ENCODE measurements around the gene ASPDH. TPM values are rescaled to one million over a fixed set of nuclear protein-coding genes. Genes with fewer than 3 reads are reported as not detected.

Gene ASPDH
- polyA plus RNA-seq, 1 donor (not counting 4 experiments of a cell fraction or from before 2014, with no cell fraction given) = not detected

DNA sequence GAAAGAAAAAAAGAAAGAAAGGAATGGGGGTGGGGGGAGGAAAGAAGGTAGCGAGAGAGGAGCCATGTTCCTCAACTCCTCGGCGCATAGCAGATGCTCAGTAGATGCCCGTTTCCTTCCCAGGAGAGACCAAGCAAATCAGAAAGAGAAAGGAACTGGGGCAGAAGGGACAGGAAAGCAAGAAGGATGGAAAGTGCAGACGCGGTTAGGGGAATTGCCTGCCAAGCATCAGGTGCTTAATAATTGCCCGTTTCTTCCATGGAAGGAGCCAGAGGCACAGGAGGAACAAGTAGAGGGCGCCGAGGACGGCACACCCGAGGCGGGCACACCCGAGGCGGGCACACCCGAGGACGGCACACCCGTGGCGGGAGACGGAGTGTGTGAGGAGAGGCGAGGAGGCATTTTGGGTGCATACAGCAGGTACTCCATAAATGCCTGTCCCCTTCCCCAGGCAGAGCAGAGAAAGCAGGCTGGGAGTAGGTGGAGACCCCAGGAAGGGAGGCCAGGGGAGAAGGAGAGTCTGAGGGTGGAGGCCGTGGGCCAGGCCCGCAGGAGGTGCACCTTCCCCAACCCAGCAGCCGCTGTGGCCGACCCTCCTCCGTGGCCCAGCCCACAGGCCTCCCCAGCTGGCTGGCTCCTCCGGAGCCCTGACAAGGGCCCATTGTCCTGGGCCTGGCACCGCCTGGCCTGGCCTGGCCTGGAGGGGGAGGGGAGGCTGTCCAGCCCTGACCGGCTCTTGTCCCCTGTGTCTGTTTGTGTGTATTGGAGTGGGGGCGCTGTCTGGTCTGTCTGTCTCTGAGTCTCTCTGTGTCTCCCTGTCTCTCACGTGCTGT is 17.3 kb downstream of the ASPDH start:
- Histone ChIP-seq H3K79me2 (ENCODE audit: control insufficient read depth, insufficient read depth, low read length) (no peaks in the 10 kb centered on the region), H3K27ac (ENCODE audit: control insufficient read depth, insufficient read depth, low read length) (no peak overlapping the region), H3K27me3 (ENCODE audit: control insufficient read depth, extremely low read depth, insufficient read depth, low read length) (peaks cover 24% of the 10 kb centered on the region), H3K9me3 (ENCODE audit: control insufficient read depth, low read depth, low read length) (no peaks in the 10 kb centered on the region), H3K9me1 (ENCODE audit: control insufficient read depth, extremely low read depth, insufficient read depth, low read length) (no peaks in the 10 kb centered on the region), H3K4me2 (ENCODE audit: control insufficient read depth, extremely low read depth, insufficient read depth, low read depth, low read length) (no peak overlapping the region), H2AFZ (ENCODE audit: control insufficient read depth, low read length) (no peak overlapping the region), H3K36me3 (ENCODE audit: control insufficient read depth in 2 of 2, extremely low read depth in 1 of 2, insufficient read depth in 2 of 2, low read length in 2 of 2) (no peaks in the 10 kb centered on the region), H3K9ac (ENCODE audit: control insufficient read depth, extremely low read depth, insufficient read depth, low read length) (no peak overlapping the region), H4K20me1 (ENCODE audit: control insufficient read depth, extremely low read depth, insufficient read depth, low read length) (no peaks in the 10 kb centered on the region), H3K4me1 (ENCODE audit: control insufficient read depth, extremely low read depth, insufficient read depth, low read length) (no peaks in the 10 kb centered on the region), H3K4me3 (ENCODE audit: control insufficient read depth in 2 of 3, extremely low read depth in 1 of 3, insufficient read depth in 2 of 3, low read depth in 1 of 3, low read length in 3 of 3) (no peak overlapping the region)
- DNase-seq (ENCODE audit: low read depth, low spot score) = no peak
- FAIRE-seq = no peak
- dilution Hi-C loops (cut with MboI; ENCODE audit: extremely low pct_ligation_motif_present, low sequenced_read_pairs) = no loop called here
- TF ChIP-seq EZH2 (IDR thresholded peaks at IDR 0.05; ENCODE audit: low read length) = no peak
- TF ChIP-seq, protein P1, sequence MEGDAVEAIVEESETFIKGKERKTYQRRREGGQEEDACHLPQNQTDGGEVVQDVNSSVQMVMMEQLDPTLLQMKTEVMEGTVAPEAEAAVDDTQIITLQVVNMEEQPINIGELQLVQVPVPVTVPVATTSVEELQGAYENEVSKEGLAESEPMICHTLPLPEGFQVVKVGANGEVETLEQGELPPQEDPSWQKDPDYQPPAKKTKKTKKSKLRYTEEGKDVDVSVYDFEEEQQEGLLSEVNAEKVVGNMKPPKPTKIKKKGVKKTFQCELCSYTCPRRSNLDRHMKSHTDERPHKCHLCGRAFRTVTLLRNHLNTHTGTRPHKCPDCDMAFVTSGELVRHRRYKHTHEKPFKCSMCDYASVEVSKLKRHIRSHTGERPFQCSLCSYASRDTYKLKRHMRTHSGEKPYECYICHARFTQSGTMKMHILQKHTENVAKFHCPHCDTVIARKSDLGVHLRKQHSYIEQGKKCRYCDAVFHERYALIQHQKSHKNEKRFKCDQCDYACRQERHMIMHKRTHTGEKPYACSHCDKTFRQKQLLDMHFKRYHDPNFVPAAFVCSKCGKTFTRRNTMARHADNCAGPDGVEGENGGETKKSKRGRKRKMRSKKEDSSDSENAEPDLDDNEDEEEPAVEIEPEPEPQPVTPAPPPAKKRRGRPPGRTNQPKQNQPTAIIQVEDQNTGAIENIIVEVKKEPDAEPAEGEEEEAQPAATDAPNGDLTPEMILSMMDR (optimal IDR thresholded peaks at IDR 0.05 in 1 of 3, IDR thresholded peaks at IDR 0.05 in 1 of 3, conservative IDR thresholded peaks at IDR 0.05 in 1 of 3; ENCODE audit: extremely low read depth in 1 of 3, insufficient read depth in 2 of 3, low read length in 3 of 3) = no peak

DNA sequence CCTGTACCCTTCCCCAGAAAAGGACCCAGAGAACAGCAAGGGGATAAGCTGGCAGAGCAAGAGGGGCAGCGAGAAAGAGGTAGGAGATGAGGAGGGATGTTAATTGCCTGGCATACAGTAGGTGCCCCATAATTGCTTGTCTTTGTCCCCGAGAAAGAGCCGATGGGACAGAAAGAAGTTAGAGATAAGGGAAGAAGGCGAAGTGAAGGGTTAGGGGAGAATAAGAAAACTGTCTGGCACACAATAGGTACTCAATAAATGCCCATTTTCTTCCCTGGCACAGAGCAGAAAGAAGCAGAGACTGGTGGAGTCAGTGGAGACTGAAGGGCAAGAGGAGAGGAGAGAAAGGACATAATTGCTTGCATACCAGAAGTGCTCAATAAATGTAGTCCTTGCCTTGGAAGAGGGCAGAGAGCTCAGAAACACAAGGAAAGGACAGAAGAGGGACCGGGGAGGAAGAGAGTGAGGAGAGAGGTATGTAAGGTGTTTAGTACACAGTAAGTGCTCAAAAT is 18.6 kb downstream of the ASPDH start:
- Histone ChIP-seq H3K4me1 (ENCODE audit: control insufficient read depth, extremely low read depth, insufficient read depth, low read length) (no peaks in the 10 kb centered on the region), H3K9me3 (ENCODE audit: control insufficient read depth, low read depth, low read length) (no peaks in the 10 kb centered on the region), H3K27me3 (ENCODE audit: control insufficient read depth, extremely low read depth, insufficient read depth, low read length) (peaks cover 37% of the 10 kb centered on the region), H2AFZ (ENCODE audit: control insufficient read depth, low read length) (no peak overlapping the region), H3K9ac (ENCODE audit: control insufficient read depth, extremely low read depth, insufficient read depth, low read length) (no peak overlapping the region), H3K27ac (ENCODE audit: control insufficient read depth, insufficient read depth, low read length) (no peak overlapping the region), H3K4me3 (ENCODE audit: control insufficient read depth in 2 of 3, extremely low read depth in 1 of 3, insufficient read depth in 2 of 3, low read depth in 1 of 3, low read length in 3 of 3) (no peak overlapping the region), H3K79me2 (ENCODE audit: control insufficient read depth, insufficient read depth, low read length) (no peaks in the 10 kb centered on the region), H3K36me3 (ENCODE audit: control insufficient read depth in 2 of 2, extremely low read depth in 1 of 2, insufficient read depth in 2 of 2, low read length in 2 of 2) (no peaks in the 10 kb centered on the region), H4K20me1 (ENCODE audit: control insufficient read depth, extremely low read depth, insufficient read depth, low read length) (no peaks in the 10 kb centered on the region), H3K4me2 (ENCODE audit: control insufficient read depth, extremely low read depth, insufficient read depth, low read depth, low read length) (no peak overlapping the region), H3K9me1 (ENCODE audit: control insufficient read depth, extremely low read depth, insufficient read depth, low read length) (no peaks in the 10 kb centered on the region)
- TF ChIP-seq, protein P1 (optimal IDR thresholded peaks at IDR 0.05 in 1 of 3, IDR thresholded peaks at IDR 0.05 in 1 of 3, conservative IDR thresholded peaks at IDR 0.05 in 1 of 3; ENCODE audit: extremely low read depth in 1 of 3, insufficient read depth in 2 of 3, low read length in 3 of 3) = no peak
- no peak for TF ChIP-seq EZH2 (IDR thresholded peaks at IDR 0.05; ENCODE audit: low read length)
- FAIRE-seq = no peak
- dilution Hi-C loops (cut with MboI; ENCODE audit: extremely low pct_ligation_motif_present, low sequenced_read_pairs) = no loop called here
- DNase-seq (ENCODE audit: low read depth, low spot score) = no peak

Measured in keratinocyte (primary cell).